Measurements from ENCODE around the gene LRMDA. TPM values are rescaled to one million over a fixed set of nuclear protein-coding genes. Genes with fewer than 3 reads are reported as not detected.

Gene LRMDA
- total RNA-seq, 1 experiment from 2014 or later, result 4.8 TPM

DNA sequence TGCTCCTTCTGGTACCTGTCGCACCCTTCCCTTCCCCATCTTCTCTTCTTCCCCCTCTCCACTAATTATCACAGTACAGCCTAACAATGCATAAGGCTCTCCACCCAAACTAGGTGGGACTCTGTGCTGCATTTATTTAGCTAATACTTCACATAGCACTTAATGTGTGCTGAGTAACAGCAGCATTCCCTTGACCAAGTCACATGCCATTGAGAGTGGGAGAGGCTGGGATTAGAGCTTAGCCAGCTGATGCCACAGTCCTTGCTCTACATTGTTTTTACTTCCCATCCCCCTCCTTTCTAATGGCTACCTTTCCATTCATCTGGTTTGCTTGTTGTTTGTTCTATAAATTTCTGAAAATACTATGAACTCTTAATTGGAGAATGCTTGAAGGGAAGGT, 426.9 kb downstream of the LRMDA start:
- no peaks in the 10 kb centered on the region for H3K9me3 ChIP-seq (ENCODE audit: control insufficient read depth in 1 of 2, insufficient read depth in 1 of 2, low read depth in 1 of 2, low read length in 2 of 2)
- H3K36me3 ChIP-seq (ENCODE audit: control insufficient read depth in 1 of 2, insufficient read depth in 2 of 2, low read length in 2 of 2), result no peaks in the 10 kb centered on the region
- no peak overlapping the region for H3K27ac ChIP-seq (ENCODE audit: low read depth, low read length)
- H2AFZ ChIP-seq (ENCODE audit: low read depth, low read length, poor library complexity, severe bottlenecking), result no peak overlapping the region
- no peak overlapping the region for H3K4me3 ChIP-seq (replicated peaks in 1 of 2; ENCODE audit: low read depth in 1 of 2, low read length in 2 of 2)
- no peaks in the 10 kb centered on the region for H3K9me2 ChIP-seq (ENCODE audit: insufficient read depth)
- no peak overlapping the region for H3K9ac ChIP-seq (ENCODE audit: low read length)
- no peaks in the 10 kb centered on the region for H4K20me1 ChIP-seq (ENCODE audit: insufficient read depth)
- no peaks in the 10 kb centered on the region for H3K79me2 ChIP-seq (ENCODE audit: insufficient read depth, low read length)
- TF ChIP-seq RAD21 (IDR thresholded peaks at IDR 0.05; ENCODE audit: low read depth) (no peak), CEBPB (IDR thresholded peaks at IDR 0.05; ENCODE audit: low read depth) (no peak), ZNF274 (IDR thresholded peaks at IDR 0.05; ENCODE audit: low read depth, low read length) (no peak), SRF (IDR thresholded peaks at IDR 0.05; ENCODE audit: low read depth) (no peak), POLR2A (IDR thresholded peaks at IDR 0.05; ENCODE audit: borderline replicate concordance, extremely low read depth, insufficient read depth, insufficient read length) (no peak), EGR1 (IDR thresholded peaks at IDR 0.05; ENCODE audit: low read depth) (no peak), JUND (IDR thresholded peaks at IDR 0.05) (no peak), TCF7L2 (IDR thresholded peaks at IDR 0.05; ENCODE audit: borderline replicate concordance, extremely low read depth, insufficient read depth, insufficient read length) (no peak), CTCF (IDR thresholded peaks at IDR 0.05 in 2 of 3, conservative IDR thresholded peaks at IDR 0.05 in 1 of 3; ENCODE audit: borderline replicate concordance in 1 of 3, insufficient read depth in 1 of 3, low read depth in 2 of 3, low read length in 2 of 3) (no peak), EZH2phosphoT487 (IDR thresholded peaks at IDR 0.05; ENCODE audit: borderline replicate concordance) (no peak), FOSL1 (IDR thresholded peaks at IDR 0.05; ENCODE audit: low read depth) (no peak), SP1 (IDR thresholded peaks at IDR 0.05; ENCODE audit: low read depth) (no peak), YY1 (IDR thresholded peaks at IDR 0.05; ENCODE audit: extremely low read depth, insufficient replicate concordance, low read depth, low read length) (no peak), SIN3A (IDR thresholded peaks at IDR 0.05; ENCODE audit: low read depth) (no peak), ATF3 (IDR thresholded peaks at IDR 0.05) (no peak), ELF1 (IDR thresholded peaks at IDR 0.05; ENCODE audit: borderline replicate concordance, low read depth) (no peak), POLR2AphosphoS5 (IDR thresholded peaks at IDR 0.05; ENCODE audit: low read depth, low read length) (no peak)
- TF ChIP-seq, protein P1, sequence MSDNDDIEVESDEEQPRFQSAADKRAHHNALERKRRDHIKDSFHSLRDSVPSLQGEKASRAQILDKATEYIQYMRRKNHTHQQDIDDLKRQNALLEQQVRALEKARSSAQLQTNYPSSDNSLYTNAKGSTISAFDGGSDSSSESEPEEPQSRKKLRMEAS (IDR thresholded peaks at IDR 0.05), result no peak
- DNase-seq (ENCODE audit: low read depth, low spot score) (no peak), ATAC-seq (no peak)
- no peak overlapping the region for H3K4me2 ChIP-seq (ENCODE audit: low read length)
- no TSS peak for BruUV-seq (replicated peaks)
- no peaks in the 10 kb centered on the region for H3K27me3 ChIP-seq (ENCODE audit: insufficient read depth, low read length)
- H3K4me1 ChIP-seq (ENCODE audit: control insufficient read depth in 1 of 2, insufficient read depth in 2 of 2, low read length in 2 of 2), result no peaks in the 10 kb centered on the region
- CTCF ChIA-PET, result no interaction called here
- RAD21 ChIA-PET (ENCODE audit: low non-redundant PET in 1 of 2, low total read pairs in 2 of 2, uncharacterized antibody in 2 of 2, unreplicated experiment in 2 of 2), result no interaction called here
- intact Hi-C loops (cut with micrococcal nuclease), result no loop called here
- POLR2A ChIA-PET, result no interaction called here

Measured in HCT116 (cell line).